Panc1 (cell line): ENCODE results near the gene IGDCC3.

Experiments used
- SIN3A ChIP-seq: IDR thresholded peaks from 2 replicates; pipeline ENCODE4 v1.6.1; 2012; ENCODE audit warnings: low read depth, mild to moderate bottlenecking, low read length, moderate library complexity, borderline replicate concordance; ENCODE audit not compliant: insufficient read depth
- TCF7L2 ChIP-seq: IDR thresholded peaks from 2 replicates; pipeline ENCODE4 v1.6.1; 2011; ENCODE audit warnings: mild to moderate bottlenecking, low read depth, low read length, inconsistent platforms
- TF ChIP-seq, protein P1 (sequence below): fragments of 450-650 bp; IDR thresholded peaks from 2 replicates; pipeline ENCODE4 v1.5.1; 2017; ENCODE audit warnings: mild to moderate bottlenecking

- TF ChIP-seq TCF7L2 (no peak), SIN3A (no peak)
- TF ChIP-seq, protein P1, sequence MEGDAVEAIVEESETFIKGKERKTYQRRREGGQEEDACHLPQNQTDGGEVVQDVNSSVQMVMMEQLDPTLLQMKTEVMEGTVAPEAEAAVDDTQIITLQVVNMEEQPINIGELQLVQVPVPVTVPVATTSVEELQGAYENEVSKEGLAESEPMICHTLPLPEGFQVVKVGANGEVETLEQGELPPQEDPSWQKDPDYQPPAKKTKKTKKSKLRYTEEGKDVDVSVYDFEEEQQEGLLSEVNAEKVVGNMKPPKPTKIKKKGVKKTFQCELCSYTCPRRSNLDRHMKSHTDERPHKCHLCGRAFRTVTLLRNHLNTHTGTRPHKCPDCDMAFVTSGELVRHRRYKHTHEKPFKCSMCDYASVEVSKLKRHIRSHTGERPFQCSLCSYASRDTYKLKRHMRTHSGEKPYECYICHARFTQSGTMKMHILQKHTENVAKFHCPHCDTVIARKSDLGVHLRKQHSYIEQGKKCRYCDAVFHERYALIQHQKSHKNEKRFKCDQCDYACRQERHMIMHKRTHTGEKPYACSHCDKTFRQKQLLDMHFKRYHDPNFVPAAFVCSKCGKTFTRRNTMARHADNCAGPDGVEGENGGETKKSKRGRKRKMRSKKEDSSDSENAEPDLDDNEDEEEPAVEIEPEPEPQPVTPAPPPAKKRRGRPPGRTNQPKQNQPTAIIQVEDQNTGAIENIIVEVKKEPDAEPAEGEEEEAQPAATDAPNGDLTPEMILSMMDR = no peak
These were observed 30.7 kb upstream of the IGDCC3 start for GRCh38 chr15:65408324-65409035.
